ENCODE data around the gene NUMA1.

Gene NUMA1

DNA sequence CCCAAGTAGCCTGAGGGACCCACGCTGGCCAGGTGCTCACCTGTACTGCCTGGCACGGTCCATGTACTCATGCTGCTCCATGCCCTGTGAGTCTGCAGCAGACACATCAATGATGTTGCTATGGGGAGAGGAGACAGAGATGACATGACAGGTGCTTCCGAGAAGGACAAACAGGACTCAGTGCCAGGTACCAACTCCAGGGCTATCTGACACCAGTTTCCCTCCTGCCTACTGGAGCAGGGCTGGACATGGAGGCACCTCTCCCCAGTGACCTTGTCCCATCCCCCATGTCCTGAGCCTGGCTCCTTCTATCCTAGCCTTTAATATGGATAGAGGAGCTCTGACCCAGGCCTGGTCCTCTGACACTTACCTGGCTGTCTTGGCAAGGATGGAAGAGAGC is 18.4 kb upstream of the NUMA1 start:
- Histone ChIP-seq H3K4me1 (ENCODE audit: control insufficient read depth, insufficient read depth, low read length) (peaks cover 31% of the 10 kb centered on the region), H3K9ac (ENCODE audit: low read length) (no peak overlapping the region), H3K36me3 (ENCODE audit: control insufficient read depth, insufficient read depth, low read length, severe bottlenecking) (peaks cover 44% of the 10 kb centered on the region), H3K4me3 (ENCODE audit: low read length) (no peak overlapping the region), H3K27me3 (replicated peaks; ENCODE audit: control insufficient read depth, insufficient read depth, low read length) (no peaks in the 10 kb centered on the region), H3K9me3 (ENCODE audit: control insufficient read depth, low read length) (no peaks in the 10 kb centered on the region)
- DNase-seq (ENCODE audit: low read depth), result no peak

GRCh38 chr11:72091292-72091691 is 10.9 kb upstream of the NUMA1 start:
- peak; percentile 85 for DNase-seq (ENCODE audit: low read depth)
- Histone ChIP-seq H3K4me3 (ENCODE audit: low read length) (no peak overlapping the region), H3K27me3 (replicated peaks; ENCODE audit: control insufficient read depth, insufficient read depth, low read length) (no peaks in the 10 kb centered on the region), H3K9ac (ENCODE audit: low read length) (no peak overlapping the region), H3K9me3 (ENCODE audit: control insufficient read depth, low read length) (no peaks in the 10 kb centered on the region), H3K36me3 (ENCODE audit: control insufficient read depth, insufficient read depth, low read length, severe bottlenecking) (peaks cover 18% of the 10 kb centered on the region), H3K4me1 (ENCODE audit: control insufficient read depth, insufficient read depth, low read length) (peaks cover 8% of the 10 kb centered on the region)

- H3K36me3 ChIP-seq (ENCODE audit: control insufficient read depth, insufficient read depth, low read length, severe bottlenecking), result peaks cover 3% of the 10 kb centered on the region
- peaks cover 8% of the 10 kb centered on the region for H3K4me1 ChIP-seq (ENCODE audit: control insufficient read depth, insufficient read depth, low read length)
- no peak for DNase-seq (ENCODE audit: low read depth)
- no peak overlapping the region for H3K4me3 ChIP-seq (ENCODE audit: low read length)
- no peaks in the 10 kb centered on the region for H3K9me3 ChIP-seq (ENCODE audit: control insufficient read depth, low read length)
- no peaks in the 10 kb centered on the region for H3K27me3 ChIP-seq (replicated peaks; ENCODE audit: control insufficient read depth, insufficient read depth, low read length)
- no peak overlapping the region for H3K9ac ChIP-seq (ENCODE audit: low read length)
Observed at GRCh38 chr11:72088076-72088808, 7.9 kb upstream of the NUMA1 start.

GRCh38 chr11:72085621-72086351 is 5.4 kb upstream of the NUMA1 start:
- DNase-seq (ENCODE audit: low read depth), result no peak
- Histone ChIP-seq H3K9ac (ENCODE audit: low read length) (no peak overlapping the region), H3K36me3 (ENCODE audit: control insufficient read depth, insufficient read depth, low read length, severe bottlenecking) (peaks cover 3% of the 10 kb centered on the region), H3K4me3 (ENCODE audit: low read length) (no peak overlapping the region), H3K9me3 (ENCODE audit: control insufficient read depth, low read length) (no peaks in the 10 kb centered on the region), H3K27me3 (replicated peaks; ENCODE audit: control insufficient read depth, insufficient read depth, low read length) (no peaks in the 10 kb centered on the region), H3K4me1 (ENCODE audit: control insufficient read depth, insufficient read depth, low read length) (peaks cover 4% of the 10 kb centered on the region)

DNA sequence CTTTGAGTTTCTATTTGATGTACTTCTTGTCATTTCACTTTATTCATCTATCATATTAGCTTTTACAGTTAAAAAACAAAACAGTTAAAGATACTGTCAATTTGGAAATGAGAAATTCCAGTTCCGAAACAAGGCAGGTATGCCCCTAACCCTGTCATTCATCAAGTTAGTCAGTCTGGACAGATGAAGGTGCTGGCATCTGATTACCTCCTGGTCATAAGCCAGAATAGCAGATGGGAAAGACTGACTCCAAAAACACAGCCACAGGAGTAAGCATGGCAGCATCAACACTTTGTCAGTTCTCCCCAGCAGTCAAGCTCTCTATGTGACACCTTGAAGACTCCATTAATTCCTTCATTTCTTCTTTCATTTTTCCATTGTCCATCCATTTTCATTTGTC is 4.6 kb upstream of the NUMA1 start:
- Histone ChIP-seq H3K4me1 (ENCODE audit: control insufficient read depth, insufficient read depth, low read length) (peaks cover 4% of the 10 kb centered on the region), H3K4me3 (ENCODE audit: low read length) (no peak overlapping the region), H3K9me3 (ENCODE audit: control insufficient read depth, low read length) (no peaks in the 10 kb centered on the region), H3K27me3 (replicated peaks; ENCODE audit: control insufficient read depth, insufficient read depth, low read length) (no peaks in the 10 kb centered on the region), H3K36me3 (ENCODE audit: control insufficient read depth, insufficient read depth, low read length, severe bottlenecking) (peaks cover 3% of the 10 kb centered on the region), H3K9ac (ENCODE audit: low read length) (no peak overlapping the region)
- DNase-seq (ENCODE audit: low read depth), result no peak

GRCh38 chr11:72084076-72084475 is 3.7 kb upstream of the NUMA1 start:
- H3K9me3 ChIP-seq (ENCODE audit: control insufficient read depth, low read length), result no peaks in the 10 kb centered on the region
- H3K4me3 ChIP-seq (ENCODE audit: low read length), result no peak overlapping the region
- peaks cover 10% of the 10 kb centered on the region for H3K4me1 ChIP-seq (ENCODE audit: control insufficient read depth, insufficient read depth, low read length)
- no peaks in the 10 kb centered on the region for H3K27me3 ChIP-seq (replicated peaks; ENCODE audit: control insufficient read depth, insufficient read depth, low read length)
- no peak overlapping the region for H3K9ac ChIP-seq (ENCODE audit: low read length)
- DNase-seq (ENCODE audit: low read depth), result no peak
- H3K36me3 ChIP-seq (ENCODE audit: control insufficient read depth, insufficient read depth, low read length, severe bottlenecking), result no peaks in the 10 kb centered on the region

GRCh38 chr11:72083414-72083813 is 3.1 kb upstream of the NUMA1 start:
- Histone ChIP-seq H3K36me3 (ENCODE audit: control insufficient read depth, insufficient read depth, low read length, severe bottlenecking) (no peaks in the 10 kb centered on the region), H3K4me1 (ENCODE audit: control insufficient read depth, insufficient read depth, low read length) (peaks cover 12% of the 10 kb centered on the region), H3K9me3 (ENCODE audit: control insufficient read depth, low read length) (no peaks in the 10 kb centered on the region)

GRCh38 chr11:72081821-72082453 is 1.6 kb upstream of the NUMA1 start:
- no peaks in the 10 kb centered on the region for H3K36me3 ChIP-seq (ENCODE audit: control insufficient read depth, insufficient read depth, low read length, severe bottlenecking)
- no peaks in the 10 kb centered on the region for H3K9me3 ChIP-seq (ENCODE audit: control insufficient read depth, low read length)
- DNase-seq (ENCODE audit: low read depth), result no peak
- H3K9ac ChIP-seq (ENCODE audit: low read length), result no peak overlapping the region
- H3K4me1 ChIP-seq (ENCODE audit: control insufficient read depth, insufficient read depth, low read length), result peaks cover 14% of the 10 kb centered on the region
- no peak overlapping the region for H3K4me3 ChIP-seq (ENCODE audit: low read length)
- no peaks in the 10 kb centered on the region for H3K27me3 ChIP-seq (replicated peaks; ENCODE audit: control insufficient read depth, insufficient read depth, low read length)

More at GRCh38 chr11:72083414-72083813, 3.1 kb upstream of the NUMA1 start:
- Histone ChIP-seq H3K27me3 (replicated peaks; ENCODE audit: control insufficient read depth, insufficient read depth, low read length) (no peaks in the 10 kb centered on the region), H3K9ac (ENCODE audit: low read length) (no peak overlapping the region), H3K4me3 (ENCODE audit: low read length) (no peak overlapping the region)
- no peak for DNase-seq (ENCODE audit: low read depth)

- Histone ChIP-seq H3K4me1 (ENCODE audit: control insufficient read depth, insufficient read depth, low read length) (peaks cover 14% of the 10 kb centered on the region), H3K27me3 (replicated peaks; ENCODE audit: control insufficient read depth, insufficient read depth, low read length) (no peaks in the 10 kb centered on the region)
Observed at GRCh38 chr11:72081184-72081644, 872 bp upstream of the NUMA1 start.

DNA sequence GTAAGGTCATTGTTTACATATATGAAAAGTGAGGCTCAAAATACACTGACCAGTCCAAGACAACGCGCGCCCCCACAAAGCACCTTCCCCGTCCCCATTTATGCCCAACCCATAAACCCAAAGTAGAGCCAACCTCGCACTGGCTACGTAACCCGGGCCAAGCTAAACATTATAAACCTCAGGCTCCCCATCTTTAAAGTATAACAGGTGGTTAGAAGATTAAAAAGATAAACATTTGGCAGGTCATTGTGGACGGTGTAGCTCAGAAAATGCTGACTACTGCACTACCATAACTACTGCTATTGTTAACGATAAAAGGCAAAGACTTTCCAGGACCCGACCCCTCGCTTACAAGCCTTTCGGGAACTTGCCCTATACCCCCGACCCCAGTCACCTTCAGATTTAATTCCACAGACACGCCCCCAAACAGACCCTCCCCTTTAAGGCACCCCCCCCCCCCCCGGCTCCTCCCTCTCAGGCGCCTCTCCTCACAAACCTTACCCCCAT is 470 bp downstream of the NUMA1 start:
- Histone ChIP-seq H3K9me3 (ENCODE audit: control insufficient read depth, low read length) (no peaks in the 10 kb centered on the region), H3K9ac (ENCODE audit: low read length) (peak overlapping the region; percentile 87), H3K4me1 (ENCODE audit: control insufficient read depth, insufficient read depth, low read length) (peaks cover 14% of the 10 kb centered on the region), H3K27me3 (replicated peaks; ENCODE audit: control insufficient read depth, insufficient read depth, low read length) (no peaks in the 10 kb centered on the region), H3K36me3 (ENCODE audit: control insufficient read depth, insufficient read depth, low read length, severe bottlenecking) (no peaks in the 10 kb centered on the region), H3K4me3 (ENCODE audit: low read length) (peak overlapping the region; percentile 92)
- peak; percentile 58 for DNase-seq (ENCODE audit: low read depth)

More at GRCh38 chr11:72081184-72081644, 872 bp upstream of the NUMA1 start:
- no peak for DNase-seq (ENCODE audit: low read depth)
- Histone ChIP-seq H3K9me3 (ENCODE audit: control insufficient read depth, low read length) (no peaks in the 10 kb centered on the region), H3K36me3 (ENCODE audit: control insufficient read depth, insufficient read depth, low read length, severe bottlenecking) (no peaks in the 10 kb centered on the region), H3K4me3 (ENCODE audit: low read length) (peak overlapping the region; percentile 92), H3K9ac (ENCODE audit: low read length) (peak overlapping the region; percentile 87)

DNA sequence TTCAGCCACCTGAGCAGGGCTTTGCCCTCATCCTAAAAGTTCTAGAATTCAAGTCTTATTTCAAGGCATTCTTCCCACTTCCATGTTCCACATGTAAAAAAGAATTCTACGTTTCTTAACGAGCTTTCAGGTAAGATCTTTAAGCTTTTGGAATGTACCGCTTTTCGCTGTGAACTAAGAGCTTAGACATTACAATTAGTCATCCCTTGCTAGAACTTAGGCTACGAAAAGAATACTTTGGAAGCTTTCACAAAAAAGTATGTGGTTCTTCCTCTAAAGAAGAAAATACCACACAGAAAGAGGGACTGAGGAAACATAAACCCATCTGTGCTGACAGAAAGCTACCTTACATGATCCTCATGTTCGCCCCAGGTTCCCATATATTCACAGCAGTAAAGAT is 1.9 kb downstream of the NUMA1 start:
- H3K9me3 ChIP-seq (ENCODE audit: control insufficient read depth, low read length), result no peaks in the 10 kb centered on the region
- no peak for DNase-seq (ENCODE audit: low read depth)
- no peak overlapping the region for H3K4me3 ChIP-seq (ENCODE audit: low read length)
- H3K36me3 ChIP-seq (ENCODE audit: control insufficient read depth, insufficient read depth, low read length, severe bottlenecking), result no peaks in the 10 kb centered on the region
- H3K27me3 ChIP-seq (replicated peaks; ENCODE audit: control insufficient read depth, insufficient read depth, low read length), result no peaks in the 10 kb centered on the region
- peaks cover 14% of the 10 kb centered on the region for H3K4me1 ChIP-seq (ENCODE audit: control insufficient read depth, insufficient read depth, low read length)
- peak overlapping the region; percentile 87 for H3K9ac ChIP-seq (ENCODE audit: low read length)
